GM20431 (cell line): ENCODE data around the gene RPS6KA5.
"Not testable (repeated sequence)": the region's sequence is repeated elsewhere in the genome, so short reads cannot be mapped to it uniquely, and the experiment has no call there.

Experiments used
- in situ Hi-C: fragments of 300-500 bp; cut with MseI, MboI; formaldehyde crosslinking; loops from one replicate; pipeline ENCODE4 v1.15.0; 2020; ENCODE audit warnings: low sequenced_read_pairs; ENCODE audit not compliant: unreplicated experiment

RPS6KA5 gene

DNA sequence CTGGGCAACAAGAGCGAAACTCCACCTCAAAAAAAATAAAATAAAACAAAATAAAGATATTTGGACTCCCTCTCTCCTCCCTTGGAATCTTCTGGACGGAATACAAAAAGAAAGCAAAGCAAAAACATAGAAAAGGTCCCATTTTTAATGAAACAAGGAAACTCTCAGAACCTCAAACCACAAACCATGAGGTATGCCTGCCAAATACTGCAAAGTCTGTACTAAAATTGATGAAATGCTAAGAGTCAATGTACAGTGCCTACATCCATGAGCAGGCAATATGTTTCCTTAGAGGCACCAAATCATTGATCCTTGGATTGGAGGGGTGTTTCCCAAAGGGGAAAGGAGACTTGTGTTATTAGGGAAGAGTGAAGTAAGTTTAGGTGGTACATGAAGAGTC, 8.2 kb upstream of the RPS6KA5 start:
- in situ Hi-C loops, result no loop called here

GRCh38 chr14:91067186-91067585, 6.7 kb upstream of the RPS6KA5 start:
- in situ Hi-C loops, result no loop called here

DNA sequence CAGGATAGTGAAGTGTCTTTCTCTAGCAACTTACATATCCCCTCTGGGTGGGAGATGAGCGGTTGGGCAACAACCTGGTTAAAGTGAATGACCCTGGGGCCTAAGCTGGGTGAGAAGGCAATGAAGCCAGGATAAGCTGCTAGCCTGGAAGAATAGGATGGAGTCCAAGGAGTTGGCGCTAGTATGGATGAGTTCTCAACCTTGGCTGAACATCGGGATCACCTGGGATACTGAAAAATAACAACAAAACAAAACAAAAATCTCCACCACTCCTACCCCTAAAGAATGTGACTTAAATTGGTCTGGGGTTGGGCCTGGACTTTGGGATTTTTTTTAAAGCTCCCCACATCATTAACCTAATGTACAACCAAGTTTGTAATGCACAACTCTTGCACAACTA, 4.8 kb upstream of the RPS6KA5 start:
- in situ Hi-C loops, result no loop called here

GRCh38 chr14:91063119-91063518, 2.7 kb upstream of the RPS6KA5 start:
- in situ Hi-C loops, result no loop called here

GRCh38 chr14:91062600-91062999, 2.2 kb upstream of the RPS6KA5 start:
- in situ Hi-C loops, result no loop called here

DNA sequence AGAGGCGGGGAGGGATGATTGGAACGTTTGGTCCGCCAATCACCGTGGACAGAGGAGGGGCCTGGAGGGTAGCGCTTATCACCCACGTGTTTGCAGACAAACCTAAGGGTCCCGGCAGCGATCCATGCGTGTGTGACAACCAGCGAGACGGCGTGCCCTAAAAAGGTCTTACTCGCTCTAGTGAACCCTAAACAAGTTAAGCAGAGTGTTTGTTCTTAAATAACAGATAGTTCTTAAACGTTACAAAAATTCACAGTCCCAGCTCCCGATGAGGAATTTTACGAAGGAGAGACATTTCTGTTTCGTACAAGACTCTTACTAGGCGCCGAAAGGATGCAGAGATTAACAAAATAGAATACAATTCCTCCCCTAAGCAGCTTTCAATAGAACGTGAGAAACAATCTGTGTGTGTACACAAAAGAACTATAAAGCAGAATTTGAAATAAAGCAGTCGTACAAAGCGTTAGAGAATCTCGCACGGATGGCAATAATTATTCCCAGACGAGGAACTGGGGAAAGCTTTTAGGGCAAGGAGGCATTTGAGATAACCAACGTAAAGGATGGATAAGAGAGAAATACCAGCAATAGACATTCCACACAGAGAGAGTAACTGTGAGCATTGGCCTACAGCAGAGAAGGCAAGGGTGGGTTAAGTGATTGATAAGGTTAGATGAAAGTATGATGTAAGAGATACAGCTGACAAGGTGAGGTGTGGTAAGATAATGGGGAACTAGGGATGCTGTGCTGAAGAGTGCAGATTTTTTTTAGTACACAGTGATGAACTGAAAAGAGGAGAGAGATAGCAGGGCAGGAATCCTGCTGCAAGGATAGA, 831 bp upstream of the RPS6KA5 start:
- in situ Hi-C loops, result no loop called here

- in situ Hi-C loops, result no loop called here
Measured at GRCh38 chr14:91059576-91060350, 678 bp downstream of the RPS6KA5 start.

GRCh38 chr14:91058042-91058581, 2.3 kb downstream of the RPS6KA5 start:
- in situ Hi-C loops, result no loop called here

DNA sequence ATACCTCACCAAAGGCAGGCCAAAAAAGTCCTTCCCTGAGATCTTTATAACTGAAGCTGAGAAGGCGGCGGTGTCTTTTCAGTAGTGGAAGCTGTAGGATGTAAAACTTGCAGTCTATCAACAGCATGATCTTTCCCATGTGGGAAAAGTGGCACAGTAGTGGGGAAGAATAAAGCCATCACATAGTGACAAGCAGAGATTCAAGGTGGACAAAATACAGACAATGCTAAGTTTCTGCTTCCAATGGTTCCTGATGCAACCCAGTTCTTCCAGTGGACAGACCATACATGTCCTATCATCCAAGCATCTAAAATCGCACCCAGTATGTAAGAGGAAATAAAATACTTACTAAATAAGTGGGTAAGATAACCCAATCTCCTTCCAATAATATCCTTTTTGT, 4.1 kb downstream of the RPS6KA5 start:
- in situ Hi-C loops, result no loop called here

DNA sequence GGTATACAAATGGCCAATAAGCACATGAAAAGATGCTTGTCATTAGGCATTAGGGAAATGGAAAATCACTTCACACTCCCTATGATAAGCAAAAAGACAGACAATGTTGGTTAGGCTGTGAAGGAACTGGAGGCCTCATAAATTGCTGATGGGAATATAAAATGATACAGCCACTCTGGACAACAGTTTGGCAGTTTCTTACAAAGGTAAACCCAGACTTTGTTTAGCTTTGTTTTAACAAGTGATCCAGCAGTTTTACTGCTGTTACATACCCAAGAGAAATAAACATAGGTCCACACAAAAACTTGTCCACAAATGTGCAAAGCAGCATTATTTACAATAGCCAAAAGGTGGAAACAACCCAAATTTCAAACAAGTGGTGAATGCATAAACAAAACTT, 5.4 kb downstream of the RPS6KA5 start:
- in situ Hi-C loops, result no loop called here

DNA sequence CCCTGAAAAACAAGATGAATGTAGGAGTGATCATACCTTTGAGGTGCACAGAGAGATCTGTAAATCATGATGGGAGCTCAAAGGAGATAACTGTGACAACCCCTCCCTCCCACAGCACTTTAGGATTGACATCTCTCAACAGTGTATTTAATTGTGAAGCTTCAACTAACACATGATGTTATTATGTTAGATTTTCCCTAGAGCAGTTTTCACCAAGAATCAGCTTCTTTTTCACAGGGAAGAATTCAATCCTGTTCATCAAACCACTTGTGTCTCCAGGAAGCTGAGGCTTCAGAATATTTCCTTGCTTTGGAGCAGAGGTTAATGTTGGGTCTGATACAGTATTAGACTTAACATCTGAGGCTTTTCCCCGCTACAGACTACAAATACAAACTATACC, 11.8 kb downstream of the RPS6KA5 start:
- in situ Hi-C loops, result no loop called here

DNA sequence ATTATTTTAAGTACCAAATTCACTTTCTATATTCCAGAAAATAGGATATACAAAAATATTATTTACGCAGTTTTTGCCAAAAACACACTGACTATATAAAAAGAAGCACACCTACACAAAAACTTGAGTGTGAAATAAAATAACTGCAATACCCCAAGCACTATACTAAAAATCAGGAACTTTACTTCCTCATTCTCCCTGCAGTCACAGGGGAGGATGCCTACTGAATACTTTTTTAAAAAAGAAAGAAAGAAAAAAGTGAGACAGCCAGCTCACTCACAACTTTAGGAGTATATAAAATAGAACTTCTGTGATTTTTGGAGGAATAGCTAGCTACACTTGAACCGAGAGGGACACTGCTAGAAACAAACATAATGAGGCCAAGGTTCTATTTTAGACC, 12.2 kb downstream of the RPS6KA5 start:
- in situ Hi-C loops, result no loop called here

- in situ Hi-C loops, result no loop called here
Measured at GRCh38 chr14:91047174-91047753, 13.2 kb downstream of the RPS6KA5 start.

DNA sequence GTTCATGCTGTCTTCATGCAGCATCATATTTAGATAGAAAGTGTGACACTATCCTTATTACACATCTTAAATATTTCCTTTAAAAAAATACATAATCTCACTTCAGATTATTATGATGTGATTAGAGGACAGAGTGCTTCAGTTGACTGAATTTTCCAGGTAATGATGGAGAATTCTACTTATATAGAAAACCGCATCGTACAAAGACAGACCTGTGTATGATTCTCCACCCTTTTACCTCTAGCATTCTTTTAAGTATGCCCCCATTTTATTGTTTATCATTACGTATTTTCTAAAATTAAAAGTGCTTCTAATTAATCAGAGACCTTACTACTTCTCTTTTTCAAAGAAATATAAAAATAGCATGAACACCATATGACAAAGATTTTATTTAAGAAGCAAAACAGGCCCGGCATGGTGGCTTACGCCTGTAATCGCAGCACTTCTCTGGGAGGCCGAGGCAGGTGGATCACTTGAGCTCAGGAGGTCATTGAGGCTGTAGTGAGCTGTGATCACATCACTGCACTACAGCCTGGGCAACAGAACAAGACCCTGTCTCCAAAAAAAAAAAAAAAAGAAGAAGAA, 13.9 kb downstream of the RPS6KA5 start:
- in situ Hi-C loops, result no loop called here

DNA sequence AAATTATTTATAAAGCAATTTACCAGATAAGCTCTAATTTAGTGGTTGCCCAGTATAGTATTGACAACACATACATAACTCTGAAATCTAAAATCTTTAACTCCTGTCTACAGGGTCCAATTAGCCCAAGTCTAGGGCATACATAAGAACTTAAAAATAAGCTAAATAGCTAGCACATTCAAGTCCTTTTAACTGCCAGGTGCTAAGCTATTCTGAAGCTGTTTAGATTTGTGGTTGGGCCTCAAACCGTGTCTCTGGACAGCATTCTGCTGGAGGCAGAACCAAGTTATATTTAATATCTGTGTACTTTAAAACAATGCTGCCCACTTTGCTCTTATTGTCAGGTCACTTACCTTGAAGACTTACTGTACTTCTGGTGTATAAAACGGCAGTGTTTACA, 19.0 kb downstream of the RPS6KA5 start:
- in situ Hi-C loops, result no loop called here

GRCh38 chr14:91040545-91040944, 19.9 kb downstream of the RPS6KA5 start:
- in situ Hi-C loops, result no loop called here

GRCh38 chr14:91038439-91038838, 22.0 kb downstream of the RPS6KA5 start:
- in situ Hi-C loops, result no loop called here

GRCh38 chr14:91036741-91037469, 23.5 kb downstream of the RPS6KA5 start:
- in situ Hi-C loops, result no loop called here

DNA sequence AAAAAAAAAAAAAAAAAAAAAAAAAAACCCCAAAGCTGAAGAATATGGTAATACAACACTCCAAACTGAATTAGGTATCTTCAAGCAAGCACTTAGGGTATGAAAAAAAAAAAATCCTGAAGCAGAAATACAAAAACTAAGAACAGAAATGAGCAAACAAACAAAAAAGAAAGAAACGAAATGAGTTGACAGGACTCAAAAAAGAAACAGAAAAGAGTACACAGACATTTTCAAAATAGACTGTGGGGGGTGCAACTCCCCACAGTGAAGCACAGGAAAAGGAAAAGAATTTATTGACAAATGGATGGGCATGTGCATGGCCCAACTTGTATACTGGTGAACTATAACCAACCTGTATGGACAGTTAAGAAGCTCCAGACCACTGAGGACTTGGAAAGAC, 24.6 kb downstream of the RPS6KA5 start:
- in situ Hi-C loops, result no loop called here

- in situ Hi-C loops, result not testable (repeated sequence)
Measured at GRCh38 chr14:91034379-91034778, 26.1 kb downstream of the RPS6KA5 start.
